ENCODE results near the gene MAF.

MAF gene

DNA sequence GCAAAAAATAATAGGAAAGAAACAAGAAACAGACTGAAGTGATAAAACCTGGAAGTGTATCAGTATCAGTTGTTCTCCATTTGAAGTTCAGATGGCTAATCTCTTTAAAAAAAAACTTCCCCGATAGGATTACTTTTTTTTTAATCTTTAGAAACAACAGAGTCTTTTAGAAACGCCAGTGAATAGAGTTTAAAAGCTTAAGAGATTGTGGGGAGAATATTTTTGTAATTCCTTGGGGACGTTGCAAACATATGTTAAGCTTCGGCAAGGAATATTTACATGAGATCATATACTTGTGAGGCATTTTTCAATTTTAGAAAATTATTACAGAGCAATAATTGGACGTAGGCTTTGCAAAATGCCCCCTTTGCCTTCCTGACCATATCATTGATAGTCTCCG lies 13.2 kb downstream of the MAF start:
- DNase-seq = no peak

DNA sequence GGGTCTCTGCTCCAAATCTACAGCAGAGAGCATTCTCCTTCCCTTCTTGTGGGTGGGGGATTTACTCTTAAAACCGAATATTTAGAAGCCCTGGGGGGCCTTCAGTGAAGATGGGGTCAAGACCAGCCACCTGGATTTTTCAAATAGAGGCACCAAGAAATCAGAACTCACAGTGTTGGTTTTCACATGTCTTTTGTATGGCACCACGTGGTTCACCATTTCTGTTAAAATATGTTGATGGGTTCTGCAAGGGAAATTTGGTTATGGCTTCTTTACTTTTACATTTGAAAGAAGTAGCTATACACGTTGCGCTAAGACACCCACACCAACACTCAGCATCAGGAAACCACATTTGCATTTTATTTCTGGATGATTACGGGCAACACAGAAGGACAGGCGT lies 17.7 kb downstream of the MAF start:
- no peak for DNase-seq

DNA sequence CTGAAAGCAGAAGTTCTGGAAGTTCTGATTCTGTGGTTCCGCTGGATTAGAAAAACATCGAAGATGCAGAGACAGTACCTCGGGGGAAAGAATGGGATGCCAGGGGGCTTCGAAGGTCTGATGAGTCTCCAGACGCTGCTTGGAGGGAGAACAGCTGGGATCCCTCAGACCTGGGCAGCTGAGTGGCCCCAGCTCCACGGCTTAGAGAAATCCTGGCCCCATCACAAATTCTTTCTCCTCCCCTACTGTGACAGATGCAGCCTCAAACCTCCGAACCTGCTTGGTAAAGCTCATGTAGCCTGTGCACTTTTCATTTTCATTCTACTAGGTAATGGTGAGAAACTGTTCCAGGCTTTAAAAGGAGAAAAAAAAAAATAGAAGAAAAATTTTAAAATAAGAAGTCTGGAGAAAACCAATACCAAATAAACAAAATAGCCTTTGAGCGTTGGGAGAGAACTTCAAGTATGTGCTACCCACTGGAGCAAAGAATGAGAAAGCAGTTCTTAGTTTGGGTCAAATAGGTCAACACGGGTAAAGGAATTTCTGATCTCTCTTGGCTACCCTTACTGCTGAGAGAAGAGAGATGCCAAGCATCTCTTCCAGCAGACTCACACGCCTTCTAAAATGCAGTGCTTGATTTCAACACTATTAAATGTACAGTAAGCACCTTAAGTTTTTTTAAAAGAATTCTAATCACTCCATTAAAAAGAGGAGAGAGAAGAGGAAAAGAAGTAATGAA lies 19.9 kb downstream of the MAF start:
- no peak for DNase-seq

DNA sequence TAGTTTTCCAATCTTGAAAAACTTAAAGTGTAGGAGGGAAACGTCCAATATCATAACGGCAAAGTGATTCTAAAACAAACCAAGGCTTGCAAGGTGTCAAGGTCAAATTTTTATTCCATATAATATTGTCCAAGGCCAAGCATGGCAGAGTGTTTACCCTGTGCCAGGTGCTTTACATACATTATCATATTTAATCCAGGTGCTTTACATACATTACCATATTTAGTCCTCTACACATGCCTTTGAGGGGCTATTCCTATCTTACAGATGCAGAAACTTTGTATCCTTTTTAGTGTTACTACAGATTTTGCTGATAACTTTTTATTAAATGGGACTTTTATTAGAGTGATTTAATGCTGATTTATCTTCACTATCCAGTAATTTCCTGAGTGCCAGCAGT lies 23.9 kb downstream of the MAF start:
- DNase-seq = no peak

DNA sequence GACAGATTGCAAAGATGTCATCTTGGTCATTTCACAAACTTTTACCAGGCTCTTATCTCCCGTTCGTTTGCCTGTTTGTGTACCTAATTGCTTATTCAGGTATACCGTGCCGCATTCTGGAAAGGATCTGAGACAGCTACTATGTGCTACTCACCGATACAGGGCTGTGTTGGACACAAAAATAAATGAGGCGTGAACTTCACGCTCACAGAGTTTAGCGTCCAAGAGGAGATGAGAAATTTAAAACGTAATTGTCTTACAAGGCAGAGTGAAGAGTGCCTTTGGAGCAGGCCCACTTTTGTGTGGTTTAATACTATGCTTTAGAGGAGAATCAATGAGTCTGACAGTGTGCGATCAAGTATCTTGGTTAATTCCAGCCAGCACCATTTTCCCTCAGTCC lies 26.7 kb downstream of the MAF start:
- no peak for DNase-seq

DNA sequence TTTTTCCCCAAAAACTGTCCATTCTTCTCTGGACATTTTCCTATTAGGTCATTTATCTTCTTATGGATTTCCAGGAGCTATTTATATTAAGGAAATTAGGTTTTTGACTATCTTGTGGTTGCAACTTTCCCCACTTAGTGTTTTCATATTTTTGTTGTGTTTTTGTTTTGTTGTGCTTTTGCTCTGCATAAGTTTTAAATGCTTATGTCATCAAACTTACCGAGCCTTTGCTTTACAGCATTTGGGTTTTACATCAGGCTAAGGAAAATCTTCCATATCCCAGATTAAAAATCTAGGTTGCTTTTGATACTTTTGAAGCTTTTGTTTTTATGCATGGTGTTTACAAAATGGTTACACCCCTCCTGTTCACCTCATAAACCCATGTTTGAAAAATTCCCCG lies 27.5 kb downstream of the MAF start:
- no peak for DNase-seq

DNA sequence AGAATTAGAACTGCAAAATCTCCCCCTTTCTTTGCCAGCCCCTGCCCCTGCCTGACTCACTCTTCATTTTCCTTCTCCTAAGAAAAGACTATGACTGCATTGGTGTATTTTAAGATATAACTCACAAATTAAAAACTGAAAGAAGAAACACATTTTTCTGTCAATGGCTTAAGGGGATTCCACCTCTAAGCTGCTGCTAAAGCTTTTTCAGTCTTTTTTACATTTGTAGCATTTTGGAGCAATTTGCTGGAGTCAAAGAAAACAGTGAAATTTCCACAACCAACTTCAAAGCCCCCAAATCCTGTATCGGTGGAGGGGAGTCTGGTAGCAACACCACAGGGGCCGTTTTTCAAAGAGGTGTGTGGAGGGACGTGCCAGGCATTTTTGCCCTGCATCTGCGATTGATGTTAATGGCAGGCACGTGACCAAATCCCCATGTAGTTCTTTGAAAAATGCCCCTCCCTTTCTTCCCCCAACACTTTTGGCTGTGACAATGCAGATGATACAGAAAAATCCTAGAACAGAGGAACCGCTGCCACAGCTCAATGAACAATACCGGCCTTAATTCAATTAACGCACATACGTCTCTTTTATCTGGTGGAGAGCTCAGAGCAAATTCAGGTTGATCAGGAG lies 28.5 kb downstream of the MAF start:
- DNase-seq = no peak

DNA sequence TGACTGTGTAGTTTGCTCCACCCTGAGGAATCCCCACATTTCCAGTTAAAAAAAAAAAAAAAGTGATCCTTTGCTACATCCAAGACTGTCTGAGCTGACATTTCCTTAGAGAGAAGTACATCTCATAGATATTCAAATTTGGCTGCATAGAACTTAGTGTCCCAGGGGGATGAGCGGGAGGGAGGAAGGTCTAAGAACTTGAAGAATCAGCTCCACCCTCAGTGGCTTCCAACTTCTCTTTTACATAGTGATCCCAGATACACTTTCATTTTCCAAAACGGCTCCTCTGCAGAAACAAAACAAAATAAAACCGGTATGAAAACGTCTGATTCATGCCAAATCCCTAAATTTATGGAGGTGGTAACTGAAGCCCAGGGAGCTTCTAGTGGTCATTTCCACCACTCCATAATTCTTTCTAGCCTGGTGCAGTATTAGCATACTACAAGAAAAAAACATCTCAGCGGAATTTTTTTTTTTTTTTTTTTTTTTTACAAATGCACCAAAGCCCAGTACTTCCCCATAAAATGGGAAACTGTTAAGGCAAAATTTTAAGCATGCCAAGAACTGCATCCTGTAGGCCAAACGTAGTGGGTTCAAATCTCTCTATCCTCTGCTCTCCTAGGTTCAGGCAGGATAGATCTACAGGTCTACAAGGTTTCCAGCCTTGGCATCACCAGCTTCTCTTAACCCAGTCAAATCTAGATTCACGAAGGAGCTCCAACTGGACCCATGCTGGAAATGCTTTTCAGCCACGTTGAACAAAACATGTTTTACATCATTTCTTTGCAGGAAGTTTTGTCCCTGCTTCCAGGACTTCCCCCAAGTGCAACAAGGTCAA lies 29.3 kb downstream of the MAF start:
- no peak for DNase-seq

DNA sequence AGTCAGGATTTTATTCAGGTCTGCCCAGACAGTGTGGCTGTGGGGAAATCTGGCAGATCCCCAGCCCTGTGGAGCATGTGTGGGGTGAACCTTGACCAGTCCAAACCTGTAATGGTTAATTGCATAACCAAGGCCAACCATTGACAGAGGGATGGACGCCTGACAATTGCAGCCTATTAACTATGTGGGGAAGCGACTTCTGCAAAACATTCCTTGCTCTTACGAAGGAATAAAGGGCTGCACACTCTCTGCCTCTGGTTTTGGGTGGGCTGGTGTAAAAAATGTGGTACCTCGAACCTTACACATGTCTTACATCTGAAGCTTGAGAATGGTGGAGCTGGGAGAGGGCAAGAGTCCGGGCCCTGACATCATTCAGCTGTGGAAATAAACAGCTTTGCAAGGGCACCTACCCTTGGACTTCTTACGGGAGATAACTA lies 35.8 kb downstream of the MAF start:
- no peak for DNase-seq

DNA sequence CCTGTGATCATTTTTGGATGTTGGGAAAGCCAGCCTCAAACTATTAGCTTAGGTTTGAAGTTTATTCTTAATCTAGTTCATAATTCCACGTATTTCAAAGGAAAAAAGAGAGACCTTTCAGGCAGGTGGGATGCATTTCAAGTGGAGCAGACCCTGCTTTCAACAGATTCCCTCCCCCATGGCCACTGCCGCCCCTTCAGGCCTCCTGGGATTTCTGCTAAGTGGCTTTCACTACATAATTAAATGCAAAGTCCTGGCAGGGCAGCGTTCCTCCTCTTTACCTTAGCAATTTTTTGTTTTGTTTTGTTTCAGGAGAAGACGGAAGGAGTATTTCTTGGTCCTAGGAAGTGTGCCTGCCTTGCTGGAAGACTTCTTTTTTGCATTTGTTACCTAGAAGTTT lies 36.6 kb downstream of the MAF start:
- no peak for DNase-seq

DNA sequence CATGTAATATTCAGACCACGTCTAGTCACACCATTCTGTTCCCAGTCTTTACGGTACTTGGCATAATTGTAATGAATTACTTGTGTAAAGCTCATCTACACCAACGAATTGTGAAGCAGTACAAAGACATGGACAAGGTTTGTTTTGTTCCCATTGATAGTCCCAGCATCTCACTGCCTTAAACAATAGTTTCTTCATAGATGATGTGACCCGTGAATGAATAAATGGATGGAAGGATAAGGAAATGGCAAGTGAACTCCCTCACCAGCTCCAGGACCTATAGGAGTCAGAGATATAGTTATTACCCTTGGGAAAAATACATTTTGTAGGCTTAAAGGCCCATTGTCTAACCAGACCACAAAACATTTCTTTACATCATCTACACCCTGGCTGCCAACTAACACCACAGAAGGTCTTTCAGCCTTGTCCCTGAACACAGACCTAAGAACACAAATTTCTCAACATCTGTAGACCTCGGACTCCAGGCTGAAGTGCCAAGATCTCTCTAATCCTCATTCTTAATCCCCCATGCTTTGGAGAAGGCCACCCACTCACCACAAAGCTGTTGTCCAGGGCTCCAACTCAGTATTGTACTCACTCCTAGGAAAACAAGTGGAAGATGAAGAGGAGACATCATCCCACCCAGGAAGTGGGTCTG lies 38.2 kb downstream of the MAF start:
- no peak for DNase-seq

DNA sequence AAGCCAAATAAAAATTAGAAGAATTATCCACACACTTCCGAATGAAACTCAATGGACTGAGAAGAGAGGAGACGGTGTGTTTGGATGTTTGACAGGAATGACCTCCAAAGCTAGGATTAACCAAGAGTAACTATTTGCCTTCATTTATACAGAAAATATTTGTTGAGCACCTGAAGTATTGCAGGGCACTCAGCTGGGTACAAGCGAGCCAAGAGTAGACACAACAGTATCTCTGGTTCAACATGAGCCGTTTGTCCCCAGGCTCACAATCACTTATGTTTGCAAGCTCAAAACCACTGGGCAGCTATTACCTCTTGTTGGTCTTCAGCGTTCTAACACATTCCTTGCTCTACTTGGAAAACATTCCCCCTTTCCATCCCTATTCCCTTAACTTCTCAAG lies 38.8 kb downstream of the MAF start:
- DNase-seq = no peak

DNA sequence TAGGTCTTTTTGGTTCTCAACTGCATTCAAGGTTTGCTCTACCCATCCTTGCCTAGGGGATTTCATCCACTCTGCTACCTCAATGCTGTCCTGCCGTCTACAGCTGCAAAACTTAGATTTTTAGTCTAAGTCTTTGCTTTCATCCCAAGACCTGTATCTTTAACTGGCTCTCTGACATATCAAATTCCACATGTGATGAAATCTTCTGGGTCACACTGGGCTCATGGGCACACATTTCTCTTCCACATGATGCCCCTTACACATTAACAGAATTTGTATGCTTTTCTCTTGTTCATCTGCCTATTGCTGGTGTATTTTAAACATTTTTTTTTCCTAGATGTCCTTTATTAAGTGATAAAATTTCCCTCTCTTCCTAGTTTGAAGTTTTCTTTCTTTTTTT lies 39.6 kb downstream of the MAF start:
- no peak for DNase-seq

DNA sequence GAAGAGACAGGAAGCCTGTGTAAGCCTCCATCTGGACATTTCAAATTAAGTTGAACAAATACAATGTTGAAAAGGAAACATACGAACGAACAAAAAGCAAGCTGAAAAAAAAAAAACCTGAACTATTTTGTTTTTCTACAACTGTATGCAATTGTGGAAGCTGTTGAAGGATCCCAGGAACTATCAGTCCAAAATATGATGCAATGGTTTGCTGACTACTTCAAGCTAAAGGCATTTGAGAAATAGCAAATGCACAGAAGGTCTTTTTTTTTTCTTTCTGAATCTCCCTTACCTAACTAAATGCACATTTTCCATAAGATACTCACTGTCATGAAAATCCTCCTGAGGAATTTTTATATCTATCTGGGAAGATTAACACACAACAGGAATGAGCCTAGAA lies 40.2 kb downstream of the MAF start:
- DNase-seq = no peak

DNA sequence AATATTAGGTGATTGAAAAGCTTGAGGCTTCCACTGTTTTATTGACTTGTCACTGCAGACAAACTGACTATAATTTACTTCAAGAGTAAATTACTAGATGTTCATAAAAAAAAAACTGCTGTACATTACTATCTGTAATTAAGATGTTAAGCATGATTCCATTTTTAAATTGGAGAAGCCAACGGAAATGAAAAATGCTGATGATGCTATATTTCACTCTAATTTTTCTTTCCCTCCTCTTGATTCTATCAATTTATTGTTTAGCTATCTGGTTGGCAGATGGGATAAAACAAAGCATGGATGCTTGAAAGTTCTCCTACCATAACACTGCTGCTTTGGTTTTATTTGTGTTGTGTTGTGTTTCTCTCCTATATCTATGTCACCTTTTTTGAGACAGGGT lies 41.0 kb downstream of the MAF start:
- DNase-seq = no peak

DNA sequence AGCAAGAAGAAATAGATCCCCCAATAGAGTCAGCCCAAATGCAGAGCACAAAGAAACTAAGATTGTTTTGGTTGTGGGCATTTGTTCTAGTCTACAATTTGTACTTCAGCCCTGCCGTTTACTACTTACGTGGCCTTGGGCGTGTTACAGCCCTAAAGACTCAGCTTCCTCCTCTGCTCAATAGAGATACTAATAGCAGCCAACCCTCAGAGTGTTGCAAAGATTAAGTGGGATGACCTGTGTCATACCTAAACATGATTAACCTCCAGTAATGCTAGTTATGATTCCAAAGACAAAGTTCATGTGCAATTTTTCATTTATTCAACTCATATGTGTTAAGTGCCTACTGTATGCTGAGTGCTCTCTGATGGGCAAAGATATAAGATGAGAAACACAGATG lies 43.1 kb downstream of the MAF start:
- DNase-seq = no peak

DNA sequence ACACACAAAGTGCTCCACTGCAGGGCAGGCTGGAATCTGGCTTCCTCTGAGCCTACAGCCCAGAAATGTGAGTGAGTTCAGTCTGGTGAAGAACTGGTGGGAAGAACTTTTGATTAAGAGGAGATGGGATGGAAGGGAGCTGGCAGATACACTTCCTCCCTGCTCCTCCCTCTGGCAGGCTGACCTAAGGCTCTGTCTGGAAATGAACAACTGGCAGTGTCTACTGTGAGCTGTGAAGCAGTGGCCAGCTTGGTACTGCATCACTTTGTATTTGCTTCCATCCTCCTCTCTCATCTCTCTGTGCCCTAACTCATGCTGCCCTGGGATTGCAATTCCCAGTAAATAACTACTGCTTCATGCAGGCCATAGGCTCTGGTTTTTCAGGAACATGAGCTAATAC lies 45.6 kb downstream of the MAF start:
- no peak for DNase-seq

DNA sequence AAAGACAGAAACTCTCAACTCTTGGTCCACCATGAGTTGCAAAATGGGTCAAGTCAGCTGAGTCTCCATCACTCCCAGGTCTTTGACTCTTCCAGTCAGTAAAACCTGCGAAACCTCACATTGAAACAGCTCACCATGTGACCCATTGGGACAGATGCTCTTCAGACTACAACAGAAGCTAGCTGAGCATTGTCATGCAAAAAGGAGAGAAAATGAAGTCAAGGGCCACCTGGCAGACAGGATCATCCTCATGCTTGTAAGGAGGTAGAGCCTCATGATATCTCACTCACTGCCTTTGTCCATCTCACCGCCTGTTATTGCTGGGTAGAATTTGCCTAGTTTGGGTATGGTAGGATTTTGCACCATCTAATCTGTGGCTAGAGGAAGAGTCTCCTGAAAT lies 50.2 kb downstream of the MAF start:
- no peak for DNase-seq

DNA sequence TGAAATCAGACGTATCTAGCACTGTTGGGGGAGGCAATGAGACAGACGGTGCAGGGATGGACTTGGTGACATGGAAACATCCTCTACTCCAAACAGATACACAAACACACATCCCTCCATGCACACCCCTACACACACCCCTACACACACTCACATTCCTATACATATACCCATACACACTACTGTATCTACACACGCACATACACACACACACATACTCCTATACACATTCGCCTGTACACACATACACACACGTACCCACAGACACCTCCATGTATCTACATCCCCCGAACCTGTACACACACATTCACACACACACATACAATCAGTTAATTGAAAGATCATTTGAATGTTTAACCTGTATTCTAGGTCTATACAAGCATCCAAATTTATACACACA lies 53.5 kb downstream of the MAF start:
- DNase-seq = no peak

Data from KG1 (cell line).